A204.1 (cell line): ENCODE results near the gene PDE7B.

Experiments used
- FAIRE-seq: peaks from 2 replicates; lab custom pipeline; 2012; peaks lifted over from hg19 to GRCh38; lab: Jason Lieb, UNC

The PDE7B gene

GRCh38 chr6:136034422-136034821 lies 182.9 kb downstream of the PDE7B start:
- no peak for FAIRE-seq

- no peak for FAIRE-seq
Observed at GRCh38 chr6:136035378-136036070, 184.0 kb downstream of the PDE7B start.

GRCh38 chr6:136036071-136036380 lies 184.5 kb downstream of the PDE7B start:
- FAIRE-seq = no peak

GRCh38 chr6:136036601-136037000 lies 185.1 kb downstream of the PDE7B start:
- FAIRE-seq = no peak

- no peak for FAIRE-seq
Observed at GRCh38 chr6:136037242-136037875, 185.9 kb downstream of the PDE7B start.

- FAIRE-seq = no peak
Observed at GRCh38 chr6:136037876-136038460, 186.5 kb downstream of the PDE7B start.

GRCh38 chr6:136038531-136038930 lies 187.0 kb downstream of the PDE7B start:
- no peak for FAIRE-seq

- FAIRE-seq = no peak
Observed at GRCh38 chr6:136039185-136039584, 187.7 kb downstream of the PDE7B start.

GRCh38 chr6:136050475-136050874 lies 199.0 kb downstream of the PDE7B start:
- no peak for FAIRE-seq

- no peak for FAIRE-seq
Observed at GRCh38 chr6:136051140-136051775, 199.8 kb downstream of the PDE7B start.

- no peak for FAIRE-seq
Observed at GRCh38 chr6:136052031-136052430, 200.5 kb downstream of the PDE7B start.

GRCh38 chr6:136058852-136059251 lies 207.4 kb downstream of the PDE7B start:
- FAIRE-seq = no peak

- no peak for FAIRE-seq
Observed at GRCh38 chr6:136059308-136059707, 207.8 kb downstream of the PDE7B start.

GRCh38 chr6:136060052-136060451 lies 208.6 kb downstream of the PDE7B start:
- no peak for FAIRE-seq

GRCh38 chr6:136060759-136061158 lies 209.3 kb downstream of the PDE7B start:
- FAIRE-seq = no peak

GRCh38 chr6:136061701-136062100 lies 210.2 kb downstream of the PDE7B start:
- FAIRE-seq = no peak

GRCh38 chr6:136063096-136063495 lies 211.6 kb downstream of the PDE7B start:
- FAIRE-seq = no peak

- no peak for FAIRE-seq
Observed at GRCh38 chr6:136066005-136066404, 214.5 kb downstream of the PDE7B start.

- no peak for FAIRE-seq
Observed at GRCh38 chr6:136067731-136068341, 216.3 kb downstream of the PDE7B start.

GRCh38 chr6:136069119-136069518 lies 217.6 kb downstream of the PDE7B start:
- no peak for FAIRE-seq

GRCh38 chr6:136070815-136071214 lies 219.3 kb downstream of the PDE7B start:
- FAIRE-seq = no peak

GRCh38 chr6:136072691-136073090 lies 221.2 kb downstream of the PDE7B start:
- FAIRE-seq = no peak

GRCh38 chr6:136073216-136073615 lies 221.7 kb downstream of the PDE7B start:
- FAIRE-seq = no peak
